ENCODE results near the gene SLC12A8.

SLC12A8 gene

DNA sequence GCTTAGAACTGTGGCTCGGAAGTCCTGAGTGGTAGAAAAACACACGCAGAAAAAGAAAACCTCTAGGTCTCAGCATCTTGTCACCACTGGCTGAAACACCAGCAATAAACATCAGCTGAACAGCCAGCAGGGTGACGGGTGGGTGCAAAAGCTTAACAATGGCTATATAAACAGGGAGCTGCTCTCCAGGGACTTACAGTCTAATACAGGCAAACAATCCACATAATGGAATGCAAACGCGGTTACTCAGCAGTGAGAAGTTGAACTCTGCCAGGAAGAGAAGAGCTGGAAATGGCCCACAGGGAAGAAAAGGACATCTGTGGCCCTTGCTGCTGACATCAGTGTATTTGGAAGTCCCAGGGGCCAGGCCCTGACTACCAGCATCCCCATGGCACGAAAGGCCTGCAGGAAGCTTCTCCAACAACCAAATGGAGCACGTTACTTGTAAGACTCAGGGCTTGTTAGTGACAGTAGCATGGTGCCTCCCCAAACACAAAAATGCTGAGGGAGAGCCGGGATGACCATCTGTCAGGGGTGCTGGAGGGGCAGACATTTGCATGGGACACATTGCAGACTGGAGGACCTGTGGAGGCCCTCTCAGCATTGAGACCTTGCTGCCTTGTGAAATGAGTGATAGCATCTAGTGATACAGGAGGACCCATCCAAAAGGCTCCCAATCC, 159.8 kb downstream of the SLC12A8 start:
- DNase-seq (ENCODE audit: low spot score) = peak; percentile 64

- peak; percentile 63 for DNase-seq (ENCODE audit: low spot score)
These were observed 160.6 kb downstream of the SLC12A8 start for GRCh38 chr3:125051715-125052581.

DNA sequence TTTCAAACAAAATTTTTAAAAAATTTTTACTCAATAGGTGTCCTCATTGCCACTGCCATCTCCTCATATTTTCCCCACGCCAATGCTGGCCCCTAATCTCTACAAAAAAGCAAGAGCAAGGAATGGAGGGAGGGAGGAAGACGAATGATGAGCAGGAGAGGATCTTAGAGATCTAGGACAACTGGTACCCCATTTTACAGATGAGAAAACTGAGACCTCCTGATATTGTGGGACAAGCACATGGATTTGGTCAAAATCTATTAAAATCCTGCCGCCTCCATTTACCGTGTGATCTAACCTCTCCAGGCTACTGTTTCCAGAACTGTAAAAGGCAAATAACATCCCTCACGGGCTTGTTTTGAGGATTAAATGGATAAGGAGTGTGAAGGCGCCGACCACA, 161.3 kb downstream of the SLC12A8 start:
- no peak for DNase-seq (ENCODE audit: low spot score)

DNA sequence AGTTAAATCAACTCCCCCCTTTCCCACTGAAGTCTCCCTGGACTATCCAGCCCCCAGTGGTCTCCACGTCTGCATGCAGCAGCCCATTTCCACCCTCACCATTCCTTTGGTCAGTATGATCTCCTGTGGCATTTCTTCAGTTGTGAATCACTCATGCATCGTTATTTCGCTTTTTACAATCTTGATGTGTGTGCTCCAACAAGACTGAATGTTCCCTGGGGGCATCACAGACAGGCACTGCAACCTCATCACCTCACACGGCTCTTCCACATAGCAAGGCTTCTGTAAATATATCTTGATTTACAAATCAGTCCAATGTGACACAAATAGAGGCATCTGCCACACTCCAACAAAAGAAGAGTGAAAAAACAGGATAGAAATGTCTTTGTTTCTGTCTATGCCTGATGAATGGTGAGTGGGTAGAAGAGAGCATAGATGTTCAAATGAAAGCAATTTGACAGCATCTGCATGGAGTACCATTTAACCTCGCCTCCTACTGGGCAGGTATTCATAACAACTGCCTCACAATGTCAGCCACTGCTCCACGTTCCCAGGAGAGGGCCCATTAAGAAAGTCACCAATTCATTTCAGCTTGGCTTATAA, 162.0 kb downstream of the SLC12A8 start:
- no peak for DNase-seq (ENCODE audit: low spot score)

- DNase-seq (ENCODE audit: low spot score) = no peak
These were observed 164.3 kb downstream of the SLC12A8 start for GRCh38 chr3:125048282-125048681.

DNA sequence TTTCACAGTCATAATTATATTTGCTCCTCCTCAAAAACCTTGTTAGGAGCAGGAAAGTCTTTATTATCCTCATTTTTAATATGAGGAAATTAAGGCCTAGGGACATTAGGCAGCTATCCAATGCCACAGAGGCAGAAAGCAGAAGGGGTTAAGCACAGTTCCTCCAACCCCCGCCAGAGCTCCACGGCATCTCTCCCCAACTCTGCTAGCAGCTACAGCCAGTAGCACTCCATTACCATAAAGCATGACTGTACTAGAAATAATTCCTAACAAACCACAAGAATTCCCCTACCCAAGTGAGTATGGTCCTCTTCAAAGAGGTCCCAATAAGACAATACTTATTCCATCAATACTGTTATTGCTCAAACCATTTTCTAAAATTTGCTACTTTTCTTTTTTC, 166.6 kb downstream of the SLC12A8 start:
- no peak for DNase-seq (ENCODE audit: low spot score)

- no peak for DNase-seq (ENCODE audit: low spot score)
These were observed 167.4 kb downstream of the SLC12A8 start for GRCh38 chr3:125045194-125045593.

DNA sequence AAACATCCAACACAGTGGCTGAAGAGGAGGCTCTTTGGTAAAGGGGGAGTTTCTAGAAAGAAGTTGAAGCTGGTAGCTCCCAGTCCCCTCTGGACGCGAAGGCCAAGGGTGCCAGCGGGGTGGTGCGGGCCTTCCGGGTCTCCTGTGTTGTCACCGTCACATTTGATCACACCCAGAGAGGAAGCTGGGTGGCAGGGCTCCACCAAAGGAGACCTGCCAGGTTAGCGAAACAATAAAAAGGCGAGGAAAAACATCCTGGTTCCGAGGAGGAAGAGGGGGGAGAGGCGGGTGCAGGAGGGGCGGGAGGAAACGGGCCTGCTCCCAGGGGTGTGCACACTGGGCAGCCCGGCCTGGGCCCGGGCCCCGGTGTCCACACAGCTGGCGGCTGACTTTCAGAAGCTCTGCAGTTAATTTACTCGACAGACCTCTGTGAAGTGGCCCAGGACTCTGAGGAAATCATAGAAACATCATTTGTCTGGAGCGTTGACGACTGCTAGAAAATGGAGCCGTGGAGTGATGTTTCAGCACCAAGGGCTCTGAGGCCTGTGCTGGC, 168.9 kb downstream of the SLC12A8 start:
- DNase-seq (ENCODE audit: low spot score) = no peak

- DNase-seq (ENCODE audit: low spot score) = no peak
These were observed 169.7 kb downstream of the SLC12A8 start for GRCh38 chr3:125042725-125043406.

DNA sequence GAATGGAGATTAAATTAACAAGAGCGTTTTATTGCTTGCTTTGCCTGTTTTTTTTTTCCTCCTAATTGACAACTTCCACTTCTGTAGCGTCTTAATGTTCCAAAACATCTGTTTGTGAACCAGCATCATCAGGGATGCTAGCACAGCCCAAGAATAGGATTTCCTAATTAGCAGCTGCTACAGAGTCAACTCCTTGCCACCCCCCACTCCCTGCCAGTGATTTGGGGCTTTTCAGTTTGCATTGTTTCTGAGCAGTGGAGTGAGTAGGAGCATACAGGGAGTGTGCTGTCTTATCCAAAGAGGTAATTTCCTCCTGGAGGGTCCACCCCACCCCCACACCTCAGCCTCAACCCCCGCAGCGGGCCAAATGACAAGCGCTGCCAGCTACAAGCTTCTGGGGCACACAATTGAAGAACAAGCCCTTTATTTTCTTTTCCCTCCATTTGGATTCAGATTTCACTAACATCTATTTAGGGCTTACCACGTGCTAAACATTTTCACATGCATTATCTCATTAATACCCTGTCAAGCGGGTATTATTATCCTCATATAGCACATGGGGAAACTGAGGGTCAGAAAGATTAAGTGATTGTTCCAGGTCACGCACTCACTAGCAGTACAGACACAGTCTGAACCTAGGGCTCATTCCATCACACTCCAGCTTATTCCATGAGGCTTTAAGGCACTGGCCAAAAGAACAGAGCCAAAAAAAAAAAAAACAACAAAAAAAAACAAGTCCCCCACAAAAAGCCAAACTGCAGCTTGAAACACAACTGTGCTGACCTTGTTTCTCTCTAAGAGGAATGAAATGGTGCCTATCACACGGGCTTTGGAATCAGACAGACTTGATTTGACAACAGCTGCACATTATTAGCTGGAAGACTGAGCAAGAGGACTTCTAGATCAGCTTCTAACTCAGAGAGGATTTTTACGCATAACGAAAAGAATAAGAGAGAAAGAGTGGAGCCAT, 173.1 kb downstream of the SLC12A8 start:
- DNase-seq (ENCODE audit: low spot score) = peak; percentile 74

DNA sequence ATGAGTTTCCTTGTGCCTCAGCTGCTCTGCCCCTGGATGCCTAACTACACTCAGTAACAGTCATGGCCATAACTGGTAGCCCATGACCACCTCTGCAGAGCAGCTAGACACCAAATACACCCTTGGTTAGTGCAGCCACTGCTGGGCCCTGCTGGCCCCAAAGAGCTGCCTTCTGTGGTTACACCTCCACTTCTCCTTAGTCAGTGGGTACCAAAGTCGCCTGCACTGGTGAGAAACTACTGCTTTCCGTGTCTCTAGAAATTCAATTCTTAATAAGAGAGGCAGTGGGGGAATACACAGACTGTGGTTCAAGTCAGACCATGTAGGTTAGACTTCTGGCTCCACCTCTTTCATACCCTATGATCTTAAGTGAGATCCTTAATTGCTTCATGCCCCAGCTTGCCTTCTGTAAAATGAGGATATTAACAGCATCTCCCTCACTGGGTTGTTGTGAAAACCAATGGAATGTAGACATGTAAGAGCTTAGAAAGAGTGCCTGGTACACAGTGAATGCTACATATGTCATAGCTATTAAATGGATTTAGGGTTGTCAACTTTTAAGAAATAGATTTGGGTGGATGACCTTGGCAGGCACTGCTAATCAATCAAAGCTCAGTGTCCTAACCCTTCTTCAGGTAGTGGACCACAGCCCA, 174.9 kb downstream of the SLC12A8 start:
- DNase-seq (ENCODE audit: low spot score) = no peak

DNA sequence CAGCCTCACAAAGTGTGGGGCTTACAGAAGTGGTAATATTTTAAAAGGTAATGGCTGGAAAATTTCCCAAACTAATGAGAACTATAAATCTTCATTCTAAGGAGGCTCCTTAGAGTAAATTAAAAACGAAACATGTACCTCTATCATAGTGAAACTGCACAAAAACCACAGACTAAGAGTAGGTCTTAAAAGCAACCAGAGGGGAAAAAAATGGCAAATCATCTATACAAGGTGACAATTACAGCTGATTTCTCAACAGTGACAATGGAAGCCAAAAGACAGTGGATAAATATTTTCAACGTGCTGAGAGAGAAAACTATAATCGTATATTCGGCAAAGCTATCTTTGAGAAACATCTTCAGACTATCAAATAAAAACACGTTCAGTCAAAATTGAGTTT, 177.3 kb downstream of the SLC12A8 start:
- DNase-seq (ENCODE audit: low spot score) = no peak

GRCh38 chr3:125033616-125034015, 178.9 kb downstream of the SLC12A8 start:
- DNase-seq (ENCODE audit: low spot score) = no peak

GRCh38 chr3:125033135-125033534, 179.4 kb downstream of the SLC12A8 start:
- DNase-seq (ENCODE audit: low spot score) = no peak

- no peak for DNase-seq (ENCODE audit: low spot score)
These were observed 179.9 kb downstream of the SLC12A8 start for GRCh38 chr3:125032683-125033082.

Measured in globus pallidus (tissue), 1 donor.